ENCODE measurements around the gene RBM33. TPM values are rescaled to one million over a fixed set of nuclear protein-coding genes. Genes with fewer than 3 reads are reported as not detected.

Gene RBM33
- total RNA-seq, 1 experiment from 2014 or later, result 19.4 TPM

- DNase-seq (ENCODE audit: low read depth), result no peak
Observed at GRCh38 chr7:155820246-155820645, 175.8 kb downstream of the RBM33 start.

GRCh38 chr7:155820788-155821187 lies 176.3 kb downstream of the RBM33 start:
- DNase-seq (ENCODE audit: low read depth), result no peak

- DNase-seq (ENCODE audit: low read depth), result no peak
Observed at GRCh38 chr7:155821851-155822250, 177.4 kb downstream of the RBM33 start.

- DNase-seq (ENCODE audit: low read depth), result peak; percentile 68
Observed at GRCh38 chr7:155824227-155824886, 179.9 kb downstream of the RBM33 start.

GRCh38 chr7:155825336-155825735 lies 180.9 kb downstream of the RBM33 start:
- no peak for DNase-seq (ENCODE audit: low read depth)

GRCh38 chr7:155829796-155830470 lies 185.5 kb downstream of the RBM33 start:
- DNase-seq (ENCODE audit: low read depth), result no peak

Other genes with a start within 250 kb of the RBM33 start
- 1.4 and 3.5 TPM in 2 replicates for gene EN2, start 186.5 kb upstream of the RBM33 start, total RNA-seq (2014; rRNA removed; shearing (Covaris generic))
- gene CNPY1, start 98.1 kb upstream of the RBM33 start, total RNA-seq (2014; rRNA removed; shearing (Covaris generic)), result 1.7 and 2.7 TPM in 2 replicates
- gene SHH, start 167.8 kb downstream of the RBM33 start, total RNA-seq (2014; rRNA removed; shearing (Covaris generic)), result 0.60 and 0.86 TPM in 2 replicates

Data from Daoy (cell line).